ENCODE results near the gene DEPDC5.

Gene DEPDC5

DNA sequence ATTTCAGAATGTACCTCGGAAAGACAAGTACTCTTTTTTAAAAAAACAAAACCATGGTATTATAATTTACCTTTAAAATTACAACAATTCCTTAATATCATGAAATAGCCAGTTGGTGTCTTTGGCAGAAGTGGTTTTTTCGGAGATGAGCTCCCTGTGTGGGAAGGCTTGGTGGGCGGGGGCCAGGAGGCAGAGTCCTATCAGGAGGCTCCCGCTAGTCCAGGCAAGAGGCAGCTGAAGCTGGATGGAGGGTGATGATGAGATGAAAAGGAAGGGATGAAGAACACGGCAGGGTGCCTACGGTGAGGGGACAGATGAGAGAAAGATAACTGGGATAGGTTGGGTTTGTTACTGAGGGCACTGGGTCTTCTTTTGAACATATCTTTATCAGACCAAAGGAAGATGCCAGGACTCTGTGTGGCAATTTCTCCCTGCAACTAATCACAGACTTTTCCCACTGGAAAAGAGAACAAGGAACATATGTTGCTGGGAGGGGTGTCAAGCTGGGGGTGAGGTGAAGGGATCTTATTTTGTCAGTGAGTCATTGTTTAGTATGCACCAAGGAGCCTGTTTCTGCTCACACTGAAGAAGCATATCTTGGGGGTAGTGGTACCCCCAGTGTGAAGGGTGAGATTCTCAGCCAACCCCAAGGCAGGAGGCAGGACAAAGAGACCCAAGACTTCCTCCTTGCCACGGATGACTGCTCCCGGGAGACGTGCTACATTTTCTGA lies 99.0 kb downstream of the DEPDC5 start:
- no peak overlapping the region for H3K4me3 ChIP-seq (ENCODE audit: low read depth, low read length)
- no peak for TF ChIP-seq CTCF (IDR thresholded peaks at IDR 0.05; ENCODE audit: borderline replicate concordance, insufficient read depth, low read depth, low read length)

DNA sequence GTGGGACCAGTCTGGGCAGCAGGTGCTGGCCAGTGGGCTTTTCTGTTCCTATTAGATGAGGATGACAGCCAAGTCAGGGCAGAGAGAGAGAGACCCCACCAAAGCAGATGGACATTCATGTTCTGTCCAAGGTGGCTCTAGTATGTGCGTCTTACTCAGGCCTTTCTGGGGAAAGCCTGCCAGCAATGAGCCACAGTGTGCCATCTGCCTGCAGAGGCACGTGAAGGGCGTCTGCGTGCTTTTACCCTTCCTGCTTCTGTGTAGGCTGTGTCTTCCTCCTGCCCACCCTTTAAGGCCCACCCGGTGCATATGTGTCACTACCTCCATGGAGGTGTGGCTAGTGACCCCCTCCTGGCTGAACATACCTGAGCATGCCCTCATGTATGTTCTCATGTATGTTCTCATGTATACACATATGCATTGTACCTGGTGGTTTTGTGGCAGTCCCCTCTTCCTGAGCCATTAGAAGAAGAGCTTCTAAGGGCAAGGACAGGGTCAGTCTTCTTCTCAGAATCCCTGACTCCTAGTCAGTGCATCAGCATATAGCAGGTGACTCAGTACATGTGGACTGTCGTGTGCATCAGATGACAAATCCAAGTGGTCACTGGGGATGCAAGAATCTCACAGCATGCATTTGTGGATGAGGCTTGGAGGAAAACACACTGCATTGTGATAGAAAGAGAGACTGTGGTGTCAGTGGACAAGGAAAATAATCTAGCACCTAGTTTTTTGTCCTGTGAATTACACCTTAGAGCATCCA lies 100.1 kb downstream of the DEPDC5 start:
- no peak overlapping the region for H3K4me3 ChIP-seq (ENCODE audit: low read depth, low read length)
- no peak for TF ChIP-seq CTCF (IDR thresholded peaks at IDR 0.05; ENCODE audit: borderline replicate concordance, insufficient read depth, low read depth, low read length)

- H3K4me3 ChIP-seq (ENCODE audit: low read depth, low read length) = no peak overlapping the region
- no peak for TF ChIP-seq CTCF (IDR thresholded peaks at IDR 0.05; ENCODE audit: borderline replicate concordance, insufficient read depth, low read depth, low read length)
These were observed 103.4 kb downstream of the DEPDC5 start for GRCh38 chr22:31857247-31857646.

DNA sequence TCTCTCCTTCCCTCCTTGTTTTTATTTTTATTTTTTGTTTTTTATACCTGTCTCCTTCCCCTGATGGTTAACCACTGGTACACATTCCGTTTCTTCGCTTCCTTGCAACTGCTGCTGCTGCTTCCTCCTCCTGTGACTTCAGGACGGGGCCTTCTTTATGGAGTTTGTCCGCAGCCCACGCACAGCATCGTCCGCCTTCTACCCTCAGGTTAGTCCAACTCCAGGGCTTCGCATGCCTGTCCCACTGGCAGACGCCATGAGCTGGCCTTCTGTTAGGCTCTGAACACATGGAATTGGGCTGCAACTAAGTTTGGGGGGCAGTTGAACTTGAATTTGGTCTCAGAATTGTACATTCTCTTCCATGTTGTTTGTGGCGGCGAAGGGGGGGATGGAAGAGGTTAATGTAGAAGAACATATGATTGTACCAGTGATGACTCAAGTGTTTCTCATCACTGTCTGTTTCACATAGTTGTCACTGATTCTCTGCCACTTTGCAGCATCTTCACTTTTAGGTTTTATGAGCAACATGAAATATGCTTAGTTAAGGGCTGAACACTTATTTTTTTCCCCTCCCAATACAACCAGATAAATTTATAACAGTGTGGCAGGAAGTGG lies 107.5 kb downstream of the DEPDC5 start:
- H3K4me3 ChIP-seq (ENCODE audit: low read depth, low read length) = no peak overlapping the region
- no peak for TF ChIP-seq CTCF (IDR thresholded peaks at IDR 0.05; ENCODE audit: borderline replicate concordance, insufficient read depth, low read depth, low read length)

- no peak overlapping the region for H3K4me3 ChIP-seq (ENCODE audit: low read depth, low read length)
- TF ChIP-seq CTCF (IDR thresholded peaks at IDR 0.05; ENCODE audit: borderline replicate concordance, insufficient read depth, low read depth, low read length) = no peak
These were observed 113.1 kb downstream of the DEPDC5 start for GRCh38 chr22:31866918-31867317.

DNA sequence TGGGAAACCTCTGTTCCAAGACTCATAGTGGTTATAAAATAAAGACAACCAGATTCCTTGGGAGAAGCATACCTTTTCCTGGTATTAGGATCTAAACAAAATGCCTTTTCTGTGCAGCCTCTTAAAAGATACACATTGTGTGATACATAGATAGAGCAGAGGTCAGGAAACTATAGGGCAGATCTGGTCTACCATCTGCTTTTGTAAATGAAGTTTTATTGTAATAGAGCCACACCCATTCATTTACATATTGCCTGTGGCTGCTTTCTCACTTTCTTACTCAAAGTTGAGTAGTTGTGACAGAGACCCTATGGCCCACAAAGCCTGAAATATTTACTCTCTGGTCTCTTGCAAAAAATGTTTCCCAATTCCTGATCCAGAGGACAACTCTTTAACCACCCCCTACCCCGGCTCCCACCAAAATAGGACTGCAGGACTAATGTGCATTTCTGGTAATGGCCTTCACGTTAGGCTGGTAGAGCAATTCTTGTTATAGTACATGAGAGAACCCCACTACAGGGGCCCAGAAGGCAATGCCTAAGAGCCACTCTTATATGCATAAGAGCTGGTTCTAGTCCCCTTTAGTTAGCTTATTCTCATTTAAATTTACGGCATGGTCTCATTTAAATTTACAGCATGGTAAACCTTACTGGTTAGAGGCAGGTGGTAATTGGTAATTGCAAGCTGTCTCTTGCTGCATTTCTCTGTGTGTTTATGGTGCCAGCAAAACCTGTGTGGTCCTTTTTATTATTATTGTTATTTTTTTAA lies 113.8 kb downstream of the DEPDC5 start:
- H3K4me3 ChIP-seq (ENCODE audit: low read depth, low read length) = no peak overlapping the region
- no peak for TF ChIP-seq CTCF (IDR thresholded peaks at IDR 0.05; ENCODE audit: borderline replicate concordance, insufficient read depth, low read depth, low read length)

All from GM12875 (cell line).